HCT116 (cell line): ENCODE measurements around the gene RIPOR3. TPM values are rescaled to one million over a fixed set of nuclear protein-coding genes. Genes with fewer than 3 reads are reported as not detected.

Source experiments
- ATAC-seq: fragments of 200-7000 bp; cut with Tn5 transposase; 2 replicates; pipeline ENCODE4 v1.9.1; 2020; ENCODE audit warnings: mild to moderate bottlenecking, moderate library complexity
- BruUV-seq: library from RNA; stranded (reverse); fragments of 400-500 nt; replicated peaks from 2 replicates; lab custom pipeline; 2021; lab: Mats Ljungman, UMichigan
- CTCF ChIA-PET: fragments of 300-600 bp; sonication (Branson Sonifier 250); formaldehyde crosslinking; loops from one replicate; lab custom pipeline; 2021; ENCODE audit warnings: antibody characterized with exemption; lab: Charles Lee
- POLR2A ChIA-PET: fragments of 300-600, 350-600 bp; sonication (Branson Sonifier 250); formaldehyde crosslinking; loops from one replicate; lab custom pipeline; 2021; ENCODE audit warnings: antibody characterized with exemption; lab: Charles Lee
- RAD21 ChIA-PET, 2 experiments: fragments of 300-600 bp; sonication (Branson Sonifier 250); formaldehyde crosslinking; loops; one replicate each; lab custom pipeline; 2023; ENCODE audit warnings: low total read pairs in 2 of 2; ENCODE audit not compliant: uncharacterized antibody in 2 of 2, unreplicated experiment in 2 of 2, low non-redundant PET in 1 of 2; lab: Charles Lee
- DNase-seq: peaks from one replicate; pipeline ENCODE4 v3.0.0-alpha.2; 2010; ENCODE audit warnings: low read depth, low spot score
- H2AFZ ChIP-seq: fragments of 200-600 bp; shearing (Covaris generic), sonication (generic); 2 replicates; pipeline ENCODE4 v1.6.1; 2017; ENCODE audit warnings: low read depth, mixed run types, mixed read lengths, antibody characterized with exemption, low read length; ENCODE audit not compliant: poor library complexity, severe bottlenecking
- H3K27ac ChIP-seq: 2 replicates; pipeline ENCODE4 v1.5.1; 2012; ENCODE audit warnings: low read depth, low read length
- H3K27me3 ChIP-seq: fragments of 200-600 bp; sonication (generic); 2 replicates; pipeline ENCODE4 v1.6.1; 2016; ENCODE audit warnings: mixed run types, low read length, mixed read lengths; ENCODE audit not compliant: insufficient read depth
- H3K36me3 ChIP-seq, 2 experiments: fragments of 200-500 bp in 1 of 2; fragments of 200-600 bp in 1 of 2; sonication (Bioruptor generic) in 1 of 2; sonication (generic) in 1 of 2; 2 replicates each; pipeline versions ENCODE4 v1.5.1 to v1.6.1; 2014 to 2016; ENCODE audit warnings: low read length in 2 of 2, inconsistent platforms in 1 of 2, mixed read lengths in 1 of 2, mixed run types in 1 of 2; ENCODE audit not compliant: insufficient read depth in 2 of 2, control insufficient read depth in 1 of 2
- H3K4me1 ChIP-seq, 2 experiments: fragments of 200-600 bp in 1 of 2; sonication (generic) in 1 of 2; 2 replicates each; pipeline versions ENCODE4 v1.5.1 to v1.6.1; 2012 to 2017; ENCODE audit warnings: low read length in 2 of 2, inconsistent platforms in 1 of 2, mild to moderate bottlenecking in 1 of 2, mixed read lengths in 1 of 2, mixed run types in 1 of 2, moderate library complexity in 1 of 2; ENCODE audit not compliant: insufficient read depth in 2 of 2, control insufficient read depth in 1 of 2
- H3K4me2 ChIP-seq: fragments of 200-600 bp; sonication (generic); 2 replicates; pipeline ENCODE4 v1.6.1; 2017; ENCODE audit warnings: mixed run types, low read length, mixed read lengths
- H3K4me3 ChIP-seq, 2 experiments: fragments of 200-600 bp in 1 of 2; sonication (generic) in 1 of 2; replicated peaks in 1 of 2; 2 replicates each; pipeline ENCODE4 v1.5.1; 2011 to 2016; ENCODE audit warnings: low read length in 2 of 2, control low read depth in 1 of 2, low read depth in 1 of 2, mild to moderate bottlenecking in 1 of 2, mixed read lengths in 1 of 2, mixed run types in 1 of 2
- H3K79me2 ChIP-seq: fragments of 200-600 bp; sonication (generic); 2 replicates; pipeline ENCODE4 v1.6.1; 2017; ENCODE audit warnings: mild to moderate bottlenecking, mixed run types, low read length, moderate library complexity, mixed read lengths; ENCODE audit not compliant: insufficient read depth
- H3K9ac ChIP-seq: fragments of 200-600 bp; sonication (generic); 2 replicates; pipeline ENCODE4 v1.6.1; 2016; ENCODE audit warnings: low read length, mixed read lengths
- H3K9me2 ChIP-seq: fragments of 200-600 bp; sonication (generic), shearing (Covaris generic); 2 replicates; pipeline ENCODE4 v1.6.1; 2017; ENCODE audit warnings: mixed run types, mild to moderate bottlenecking, moderate library complexity; ENCODE audit not compliant: insufficient read depth
- H3K9me3 ChIP-seq, 2 experiments: fragments of 200-500 bp in 1 of 2; fragments of 200-600 bp in 1 of 2; sonication (Bioruptor generic) in 1 of 2; sonication (generic) in 1 of 2; 2 replicates each; pipeline ENCODE4 v1.6.1; 2014 to 2017; ENCODE audit warnings: low read length in 2 of 2, mixed read lengths in 2 of 2, inconsistent platforms in 1 of 2, low read depth in 1 of 2, mild to moderate bottlenecking in 1 of 2, mixed run types in 1 of 2, moderate library complexity in 1 of 2; ENCODE audit not compliant: control insufficient read depth in 1 of 2, insufficient read depth in 1 of 2
- H4K20me1 ChIP-seq: fragments of 200-600 bp; sonication (generic), shearing (Covaris generic); 2 replicates; pipeline ENCODE4 v1.6.1; 2017; ENCODE audit warnings: mixed run types, mild to moderate bottlenecking, moderate library complexity; ENCODE audit not compliant: insufficient read depth
- CBX3 ChIP-seq: IDR thresholded peaks from 2 replicates; pipeline ENCODE4 v1.6.1; 2012; ENCODE audit warnings: low read depth
- CEBPB ChIP-seq: IDR thresholded peaks from 2 replicates; pipeline ENCODE4 v1.6.1; 2012; ENCODE audit warnings: low read depth
- ELF1 ChIP-seq: IDR thresholded peaks from 2 replicates; pipeline ENCODE4 v1.6.1; 2012; ENCODE audit warnings: low read depth, borderline replicate concordance
- EZH2 ChIP-seq: fragments of 200-600 bp; sonication (generic); IDR thresholded peaks from 2 replicates; pipeline ENCODE4 v1.6.1; 2017; ENCODE audit warnings: antibody characterized with exemption, mixed run types
- EZH2phosphoT487 ChIP-seq: fragments of 200-600 bp; IDR thresholded peaks from 2 replicates; pipeline ENCODE4 v1.6.1; 2018; ENCODE audit warnings: antibody characterized with exemption, borderline replicate concordance
- FOSL1 ChIP-seq: IDR thresholded peaks from 2 replicates; pipeline ENCODE4 v1.6.1; 2012; ENCODE audit warnings: low read depth
- JUND ChIP-seq: IDR thresholded peaks from 2 replicates; pipeline ENCODE4 v1.6.1; 2012
- MAX ChIP-seq: IDR thresholded peaks from 2 replicates; pipeline ENCODE4 v1.6.1; 2012
- POLR2A ChIP-seq: IDR thresholded peaks from 2 replicates; pipeline ENCODE4 v1.7.0; 2011; ENCODE audit warnings: borderline replicate concordance; ENCODE audit not compliant: insufficient read depth, insufficient read length; ENCODE audit errors: extremely low read depth
- POLR2AphosphoS5 ChIP-seq: IDR thresholded peaks from 2 replicates; pipeline ENCODE4 v1.6.1; 2011; ENCODE audit warnings: mild to moderate bottlenecking, low read depth, low read length, moderate library complexity
- RAD21 ChIP-seq: IDR thresholded peaks from 2 replicates; pipeline ENCODE4 v1.6.1; 2012; ENCODE audit warnings: low read depth, mild to moderate bottlenecking
- SIN3A ChIP-seq: IDR thresholded peaks from 2 replicates; pipeline ENCODE4 v1.6.1; 2012; ENCODE audit warnings: low read depth
- SRF ChIP-seq: IDR thresholded peaks from 2 replicates; pipeline ENCODE4 v1.6.1; 2012; ENCODE audit warnings: low read depth
- YY1 ChIP-seq: IDR thresholded peaks from 2 replicates; pipeline ENCODE4 v1.6.1; 2011; ENCODE audit warnings: low read length, low read depth, moderate library complexity, mild to moderate bottlenecking; ENCODE audit not compliant: insufficient replicate concordance; ENCODE audit errors: extremely low read depth
- ZFX ChIP-seq: fragments of 450-650 bp; IDR thresholded peaks from 2 replicates; pipeline ENCODE4 v1.6.1; 2017
- ZNF274 ChIP-seq: fragments of 200-500 bp; sonication (Bioruptor generic); IDR thresholded peaks from 2 replicates; pipeline ENCODE4 v1.6.1; 2014; ENCODE audit warnings: mild to moderate bottlenecking, low read depth, low read length, inconsistent platforms
- intact Hi-C: fragments of 100-400 bp; cut with micrococcal nuclease; formaldehyde crosslinking; loops from 2 replicates; pipeline ENCODE4 v1.10.0; 2022
- total RNA-seq: library from RNA; stranded (reverse); gene quantifications from one replicate; pipeline ENCODE4 v1.2.1, GENCODE V29; 2021; ENCODE audit not compliant: unreplicated experiment
- TF ChIP-seq, protein P1 (sequence below): IDR thresholded peaks from 2 replicates; pipeline ENCODE4 v1.6.1; 2012
- TF ChIP-seq, protein P2 (sequence below): IDR thresholded peaks from 2 replicates; pipeline ENCODE4 v1.6.1; 2011; ENCODE audit warnings: mild to moderate bottlenecking, low read length, moderate library complexity; ENCODE audit not compliant: insufficient replicate concordance; ENCODE audit errors: extremely low read depth

The RIPOR3 gene
- total RNA-seq, 1 experiment from 2014 or later, result 0.22 TPM

GRCh38 chr20:50692552-50692933 is 1.2 kb upstream of the RIPOR3 start:
- DNase-seq (no peak), ATAC-seq (no peak)
- Histone ChIP-seq H3K27me3 (no peaks in the 10 kb centered on the region), H3K9me2 (no peaks in the 10 kb centered on the region), H3K9me3 (no peaks in the 10 kb centered on the region), H3K4me3 (no peak overlapping the region), H4K20me1 (no peaks in the 10 kb centered on the region), H3K4me2 (no peak overlapping the region), H3K4me1 (peaks cover 12 to 15% of the 10 kb centered on the region in 2 experiments), H3K27ac (no peak overlapping the region), H2AFZ (no peak overlapping the region), H3K36me3 (no peaks in the 10 kb centered on the region), H3K9ac (no peak overlapping the region), H3K79me2 (no peaks in the 10 kb centered on the region)
- POLR2A ChIA-PET, result no interaction called here
- intact Hi-C loops, result no loop called here
- RAD21 ChIA-PET, result no interaction called here
- TF ChIP-seq, protein P1, sequence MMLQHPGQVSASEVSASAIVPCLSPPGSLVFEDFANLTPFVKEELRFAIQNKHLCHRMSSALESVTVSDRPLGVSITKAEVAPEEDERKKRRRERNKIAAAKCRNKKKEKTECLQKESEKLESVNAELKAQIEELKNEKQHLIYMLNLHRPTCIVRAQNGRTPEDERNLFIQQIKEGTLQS, result no peak
- TF ChIP-seq RAD21 (no peak), CEBPB (no peak)
- CTCF ChIA-PET, result no interaction called here
- BruUV-seq, result no TSS peak

DNA sequence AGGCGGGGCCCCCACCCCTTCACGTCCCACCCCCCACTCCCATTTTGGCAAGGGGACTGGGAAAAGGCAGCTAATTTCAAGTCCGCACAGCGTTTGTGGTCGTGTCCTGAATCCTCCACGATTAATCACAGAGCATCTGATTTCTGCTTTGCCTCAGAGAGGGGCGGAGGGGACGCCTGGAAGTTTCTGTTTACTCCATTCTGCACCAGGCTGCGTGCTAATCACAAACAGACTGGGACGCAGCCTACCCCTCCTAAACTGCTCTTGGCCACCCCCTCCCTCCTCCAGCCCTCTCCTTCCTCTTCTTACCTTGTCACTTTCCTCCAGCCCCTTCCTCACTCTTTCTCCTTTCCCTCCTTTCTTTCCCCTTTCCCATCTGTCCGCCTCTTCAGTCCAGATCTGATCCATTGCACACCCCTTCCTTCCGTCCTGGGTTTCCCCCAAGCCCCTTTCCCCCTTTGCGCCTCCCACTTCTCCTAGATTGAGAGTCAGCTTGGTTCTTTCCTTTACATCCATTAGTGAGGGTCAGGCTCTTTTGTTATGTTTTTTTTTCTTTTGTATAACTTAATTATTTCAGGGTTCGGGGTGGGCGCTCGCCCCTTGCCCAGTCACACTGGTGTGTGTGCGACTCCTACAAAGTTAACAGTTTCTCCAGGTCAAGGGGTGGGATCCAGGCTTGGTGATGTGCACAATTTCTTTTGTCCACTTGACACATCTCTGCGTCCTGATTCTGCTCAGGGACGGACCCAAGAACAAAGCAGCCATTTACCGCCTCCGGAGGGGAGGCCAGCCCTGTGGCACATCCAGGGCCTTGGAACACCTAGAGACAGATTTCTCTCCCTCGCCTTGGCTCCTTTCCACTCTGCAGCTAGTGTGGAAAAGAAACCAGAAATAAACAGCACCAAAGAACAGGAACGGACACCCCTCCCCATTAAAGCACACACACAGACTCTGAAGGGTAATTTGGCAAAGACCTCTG is 520 bp upstream of the RIPOR3 start:
- Histone ChIP-seq H3K27ac (no peak overlapping the region), H3K9me2 (no peaks in the 10 kb centered on the region), H3K4me2 (no peak overlapping the region), H2AFZ (no peak overlapping the region), H3K9me3 (no peaks in the 10 kb centered on the region), H3K79me2 (no peaks in the 10 kb centered on the region), H3K27me3 (no peaks in the 10 kb centered on the region), H3K4me3 (no peak overlapping the region), H3K36me3 (no peaks in the 10 kb centered on the region), H4K20me1 (no peaks in the 10 kb centered on the region), H3K9ac (no peak overlapping the region), H3K4me1 (peaks cover 12 to 15% of the 10 kb centered on the region in 2 experiments)
- RAD21 ChIA-PET, result interaction anchor here in 1 of 2 experiments (0.6 kb wide), 1 partner anchor 52 kb away, joined by 3 read pairs; no protein-coding TSS in a partner anchor
- POLR2A ChIA-PET, result no interaction called here
- no peak for ATAC-seq
- BruUV-seq, result no TSS peak
- no peak for DNase-seq
- intact Hi-C loops, result no loop called here
- CTCF ChIA-PET, result no interaction called here
- TF ChIP-seq MAX (no peak), POLR2A (no peak), EZH2phosphoT487 (no peak), ZNF274 (no peak), SIN3A (no peak), YY1 (no peak), JUND (no peak), FOSL1 (no peak), ELF1 (no peak), SRF (no peak), CBX3 (no peak), ZFX (no peak), EZH2 (no peak), CEBPB (no peak), POLR2AphosphoS5 (no peak)
- TF ChIP-seq, protein P2, sequence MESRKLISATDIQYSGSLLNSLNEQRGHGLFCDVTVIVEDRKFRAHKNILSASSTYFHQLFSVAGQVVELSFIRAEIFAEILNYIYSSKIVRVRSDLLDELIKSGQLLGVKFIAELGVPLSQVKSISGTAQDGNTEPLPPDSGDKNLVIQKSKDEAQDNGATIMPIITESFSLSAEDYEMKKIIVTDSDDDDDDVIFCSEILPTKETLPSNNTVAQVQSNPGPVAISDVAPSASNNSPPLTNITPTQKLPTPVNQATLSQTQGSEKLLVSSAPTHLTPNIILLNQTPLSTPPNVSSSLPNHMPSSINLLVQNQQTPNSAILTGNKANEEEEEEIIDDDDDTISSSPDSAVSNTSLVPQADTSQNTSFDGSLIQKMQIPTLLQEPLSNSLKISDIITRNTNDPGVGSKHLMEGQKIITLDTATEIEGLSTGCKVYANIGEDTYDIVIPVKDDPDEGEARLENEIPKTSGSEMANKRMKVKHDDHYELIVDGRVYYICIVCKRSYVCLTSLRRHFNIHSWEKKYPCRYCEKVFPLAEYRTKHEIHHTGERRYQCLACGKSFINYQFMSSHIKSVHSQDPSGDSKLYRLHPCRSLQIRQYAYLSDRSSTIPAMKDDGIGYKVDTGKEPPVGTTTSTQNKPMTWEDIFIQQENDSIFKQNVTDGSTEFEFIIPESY, result no peak
- TF ChIP-seq, protein P1, result no peak
